ENCODE data around the gene ERC2.

GRCh38 chr3:55498520-55498919 is 969.7 kb downstream of the ERC2 start:
- TF ChIP-seq CTCF (conservative IDR thresholded peaks at IDR 0.05; ENCODE audit: low read depth, low read length), result no peak
- no peak for TF ChIP-seq EZH2 (IDR thresholded peaks at IDR 0.05; ENCODE audit: low read length, unreplicated experiment)
- no peak for TF ChIP-seq EZH2phosphoT487 (IDR thresholded peaks at IDR 0.05; ENCODE audit: borderline replicate concordance, low read length)

All from PC-3 (cell line).